Calu3 (cell line): ENCODE results near the gene ANO2. TPM values are rescaled to one million over a fixed set of nuclear protein-coding genes. Genes with fewer than 3 reads are reported as not detected.

ENCODE experiments used
- BruUV-seq: library from RNA; stranded (reverse); fragments of 400-500 nt; replicated peaks from 2 replicates; lab custom pipeline; 2021; lab: Mats Ljungman, UMichigan
- CTCF ChIA-PET: fragments of 300-600 bp; sonication (Branson Sonifier 250); formaldehyde crosslinking; loops from one replicate; lab custom pipeline; 2022; ENCODE audit warnings: antibody characterized with exemption; lab: Charles Lee
- DNase-seq: peaks from one replicate; pipeline ENCODE4 v3.0.0; 2022
- H3K27ac Mint-ChIP-seq: one replicate; pipeline ENCODE4 v1.8.0; 2022; ENCODE audit warnings: mixed read lengths; ENCODE audit not compliant: unreplicated experiment
- H3K27me3 Mint-ChIP-seq: one replicate; pipeline ENCODE4 v1.8.0; 2022; ENCODE audit warnings: mixed read lengths; ENCODE audit not compliant: unreplicated experiment
- H3K36me3 Mint-ChIP-seq: one replicate; pipeline ENCODE4 v1.8.0; 2022; ENCODE audit warnings: mild to moderate bottlenecking, moderate library complexity, mixed read lengths; ENCODE audit not compliant: insufficient read depth, unreplicated experiment
- H3K4me1 Mint-ChIP-seq: one replicate; pipeline ENCODE4 v1.8.0; 2022; ENCODE audit warnings: mild to moderate bottlenecking, low read depth, mixed read lengths; ENCODE audit not compliant: unreplicated experiment
- H3K4me3 Mint-ChIP-seq: one replicate; pipeline ENCODE4 v1.8.0; 2022; ENCODE audit warnings: mild to moderate bottlenecking, low read depth, moderate library complexity, mixed read lengths; ENCODE audit not compliant: unreplicated experiment
- H3K9me3 Mint-ChIP-seq: one replicate; pipeline ENCODE4 v1.8.0; 2022; ENCODE audit warnings: low read depth, mixed read lengths; ENCODE audit not compliant: unreplicated experiment
- intact Hi-C: fragments of 100-400 bp; cut with micrococcal nuclease; formaldehyde crosslinking; loops from one replicate; pipeline ENCODE4 v1.10.0; 2022; ENCODE audit not compliant: unreplicated experiment
- total RNA-seq: library from RNA; stranded (reverse); gene quantifications from 2 replicates; pipeline ENCODE4 v1.2.3, GENCODE V29; 2022
- TF ChIP-seq, protein P1 (sequence below): fragments of 200-600 bp; IDR thresholded peaks from one replicate; pipeline ENCODE4 v1.8.0; 2022; ENCODE audit warnings: antibody characterized with exemption; ENCODE audit not compliant: unreplicated experiment

Gene ANO2
- total RNA-seq, 1 experiment from 2014 or later = not detected

DNA sequence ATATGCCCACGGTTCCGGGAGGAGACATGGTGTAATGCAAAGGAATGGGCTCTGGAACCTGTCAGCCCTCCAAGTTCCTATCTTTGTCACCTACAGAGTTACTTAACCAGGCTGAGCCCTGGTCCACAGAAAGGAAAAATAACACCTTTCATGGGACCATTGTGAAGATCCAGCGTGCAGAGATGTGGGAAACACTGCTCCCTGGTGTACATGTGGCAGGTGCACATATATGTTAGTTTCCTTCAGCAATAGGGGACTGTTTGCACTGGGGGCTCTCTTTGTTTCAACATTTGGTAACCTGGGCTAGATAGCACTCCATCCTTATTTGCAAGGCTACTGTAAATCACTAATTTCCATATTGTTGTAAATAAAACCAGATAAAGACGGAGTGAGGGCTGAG is 72.3 kb downstream of the ANO2 start:
- H3K4me1 Mint-ChIP-seq = no peaks in the 10 kb centered on the region
- no TSS peak for BruUV-seq
- no peak for DNase-seq
- intact Hi-C loops = no loop called here
- no peak overlapping the region for H3K4me3 Mint-ChIP-seq
- H3K27ac Mint-ChIP-seq = no peak overlapping the region
- CTCF ChIA-PET = no interaction called here
- TF ChIP-seq, protein P1, sequence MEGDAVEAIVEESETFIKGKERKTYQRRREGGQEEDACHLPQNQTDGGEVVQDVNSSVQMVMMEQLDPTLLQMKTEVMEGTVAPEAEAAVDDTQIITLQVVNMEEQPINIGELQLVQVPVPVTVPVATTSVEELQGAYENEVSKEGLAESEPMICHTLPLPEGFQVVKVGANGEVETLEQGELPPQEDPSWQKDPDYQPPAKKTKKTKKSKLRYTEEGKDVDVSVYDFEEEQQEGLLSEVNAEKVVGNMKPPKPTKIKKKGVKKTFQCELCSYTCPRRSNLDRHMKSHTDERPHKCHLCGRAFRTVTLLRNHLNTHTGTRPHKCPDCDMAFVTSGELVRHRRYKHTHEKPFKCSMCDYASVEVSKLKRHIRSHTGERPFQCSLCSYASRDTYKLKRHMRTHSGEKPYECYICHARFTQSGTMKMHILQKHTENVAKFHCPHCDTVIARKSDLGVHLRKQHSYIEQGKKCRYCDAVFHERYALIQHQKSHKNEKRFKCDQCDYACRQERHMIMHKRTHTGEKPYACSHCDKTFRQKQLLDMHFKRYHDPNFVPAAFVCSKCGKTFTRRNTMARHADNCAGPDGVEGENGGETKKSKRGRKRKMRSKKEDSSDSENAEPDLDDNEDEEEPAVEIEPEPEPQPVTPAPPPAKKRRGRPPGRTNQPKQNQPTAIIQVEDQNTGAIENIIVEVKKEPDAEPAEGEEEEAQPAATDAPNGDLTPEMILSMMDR = no peak
- no peaks in the 10 kb centered on the region for H3K9me3 Mint-ChIP-seq
- H3K27me3 Mint-ChIP-seq = peaks cover 46% of the 10 kb centered on the region
- no peaks in the 10 kb centered on the region for H3K36me3 Mint-ChIP-seq

DNA sequence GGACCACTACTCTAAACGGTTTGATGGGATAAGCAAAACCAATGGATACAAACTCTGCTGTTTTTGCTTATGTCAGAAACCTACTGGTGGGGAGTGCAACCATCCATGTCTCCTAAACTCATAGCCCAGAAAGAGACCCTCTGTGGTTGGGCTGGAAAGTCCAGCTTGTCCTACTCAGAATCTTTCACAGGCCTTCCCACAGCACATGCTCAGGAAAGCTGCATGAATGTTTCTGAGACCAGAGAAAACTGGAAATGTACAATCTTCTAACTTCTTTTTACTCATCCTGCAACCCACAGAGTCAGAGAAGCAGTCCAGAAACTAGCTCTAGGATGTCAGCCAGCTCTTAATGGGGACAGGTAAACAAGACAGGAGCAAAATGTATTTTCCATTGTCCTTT is 73.3 kb downstream of the ANO2 start:
- no peaks in the 10 kb centered on the region for H3K36me3 Mint-ChIP-seq
- CTCF ChIA-PET = no interaction called here
- H3K4me1 Mint-ChIP-seq = no peaks in the 10 kb centered on the region
- H3K27me3 Mint-ChIP-seq = peaks cover 46% of the 10 kb centered on the region
- no peak for DNase-seq
- H3K27ac Mint-ChIP-seq = no peak overlapping the region
- H3K9me3 Mint-ChIP-seq = no peaks in the 10 kb centered on the region
- TF ChIP-seq, protein P1 = no peak
- BruUV-seq = no TSS peak
- no peak overlapping the region for H3K4me3 Mint-ChIP-seq
- intact Hi-C loops = no loop called here

DNA sequence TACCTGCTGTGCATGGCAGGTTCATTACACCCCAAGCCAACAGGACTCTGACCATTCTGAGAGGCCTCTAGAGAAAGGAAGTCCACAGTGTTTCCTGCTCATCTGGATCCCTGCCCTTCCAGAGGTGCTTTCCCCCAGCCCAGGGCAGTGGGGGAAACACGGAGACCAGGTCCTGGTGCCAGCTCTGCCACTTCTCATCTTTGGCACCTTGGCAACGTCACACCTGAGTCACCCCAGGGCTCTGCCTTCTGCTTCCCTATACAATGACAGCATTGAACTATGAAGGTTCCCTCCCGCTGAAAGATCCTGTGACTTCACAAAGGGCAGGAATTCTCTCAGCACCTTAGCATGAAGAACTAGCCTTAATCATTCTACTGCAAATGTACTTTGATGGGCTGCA is 74.9 kb downstream of the ANO2 start:
- no peaks in the 10 kb centered on the region for H3K9me3 Mint-ChIP-seq
- CTCF ChIA-PET = no interaction called here

DNA sequence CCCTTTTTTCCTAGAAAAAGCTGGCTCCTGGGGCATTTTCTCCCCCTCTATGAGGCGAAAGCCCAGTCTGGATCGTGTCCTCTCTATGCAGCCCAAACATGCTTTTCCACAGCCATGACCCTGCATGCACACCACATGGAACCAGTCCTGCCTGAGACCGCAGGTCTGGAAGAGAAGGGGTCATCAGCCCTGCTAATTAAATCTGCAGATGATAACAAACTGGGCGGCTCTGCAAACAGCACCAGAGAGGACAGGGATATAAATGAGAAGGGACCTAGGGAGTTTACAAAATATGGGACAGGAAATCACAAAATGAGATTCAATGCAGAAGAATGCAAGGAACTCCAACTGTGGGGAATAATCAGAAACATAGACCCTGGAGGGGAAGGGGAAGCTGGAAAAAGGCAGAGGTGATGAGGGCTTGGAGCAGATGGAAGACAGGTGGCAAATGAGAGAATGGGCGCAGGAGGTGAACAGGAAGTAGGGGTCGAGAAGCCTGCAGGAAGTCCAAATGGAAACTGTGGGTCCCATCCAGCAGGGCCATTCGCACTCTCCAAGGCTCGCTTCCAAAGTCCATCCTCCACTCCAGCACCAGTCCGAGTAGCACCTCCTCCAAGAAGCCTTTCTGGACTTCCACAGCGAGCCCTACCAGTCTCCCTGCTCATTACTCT is 76.3 kb downstream of the ANO2 start:
- H3K36me3 Mint-ChIP-seq = no peaks in the 10 kb centered on the region
- CTCF ChIA-PET = no interaction called here
- H3K4me1 Mint-ChIP-seq = no peaks in the 10 kb centered on the region
- no peak overlapping the region for H3K4me3 Mint-ChIP-seq
- no peak overlapping the region for H3K27ac Mint-ChIP-seq
- no peaks in the 10 kb centered on the region for H3K9me3 Mint-ChIP-seq
- intact Hi-C loops = no loop called here
- peaks cover 21% of the 10 kb centered on the region for H3K27me3 Mint-ChIP-seq
- BruUV-seq = no TSS peak
- TF ChIP-seq, protein P1 = no peak
- DNase-seq = no peak

More for the DNA sequence above, 74.9 kb downstream of the ANO2 start:
- Mint-ChIP-seq H3K27me3 (peaks cover 35% of the 10 kb centered on the region), H3K36me3 (no peaks in the 10 kb centered on the region), H3K27ac (no peak overlapping the region), H3K4me1 (no peaks in the 10 kb centered on the region), H3K4me3 (no peak overlapping the region)
- intact Hi-C loops = no loop called here
- TF ChIP-seq, protein P1 = no peak
- DNase-seq = no peak
- no TSS peak for BruUV-seq
